Stimulated activated naive CD8-positive, alpha-beta T cell treated with anti-CD3 and anti-CD28 coated beads, Interleukin-15, Interleukin-2, amounts not matched to agents 100 ng/mL and 50 ng/mL, for 24 hours (primary cell): ENCODE results near the gene FADS3.

ENCODE experiments used
- H3K27ac Mint-ChIP-seq: one replicate; pipeline ENCODE4 v1.8.0; 2021; ENCODE audit warnings: mild to moderate bottlenecking, mixed read lengths
- H3K27me3 Mint-ChIP-seq: one replicate; pipeline ENCODE4 v1.8.0; 2021; ENCODE audit warnings: mixed read lengths
- H3K36me3 Mint-ChIP-seq: one replicate; pipeline ENCODE4 v1.8.0; 2021; ENCODE audit warnings: low read depth, mixed read lengths
- H3K4me1 Mint-ChIP-seq: one replicate; pipeline ENCODE4 v1.8.0; 2021; ENCODE audit warnings: low read depth, mixed read lengths
- H3K4me3 Mint-ChIP-seq: one replicate; pipeline ENCODE4 v1.8.0; 2021; ENCODE audit warnings: mild to moderate bottlenecking, mixed read lengths
- H3K9me3 Mint-ChIP-seq: one replicate; pipeline ENCODE4 v1.8.0; 2021; ENCODE audit warnings: mixed read lengths

Gene FADS3

GRCh38 chr11:61896665-61897386, 5.5 kb upstream of the FADS3 start:
- H3K9me3 Mint-ChIP-seq, result no peaks in the 10 kb centered on the region
- H3K27me3 Mint-ChIP-seq, result no peaks in the 10 kb centered on the region
- no peak overlapping the region for H3K27ac Mint-ChIP-seq
- H3K4me3 Mint-ChIP-seq, result no peak overlapping the region
- peaks cover 5% of the 10 kb centered on the region for H3K4me1 Mint-ChIP-seq
- H3K36me3 Mint-ChIP-seq, result no peaks in the 10 kb centered on the region

GRCh38 chr11:61895718-61896059, 4.3 kb upstream of the FADS3 start:
- Mint-ChIP-seq H3K9me3 (no peaks in the 10 kb centered on the region), H3K4me1 (peaks cover 5% of the 10 kb centered on the region), H3K27me3 (no peaks in the 10 kb centered on the region), H3K4me3 (no peak overlapping the region), H3K27ac (no peak overlapping the region), H3K36me3 (no peaks in the 10 kb centered on the region)

GRCh38 chr11:61895046-61895717, 3.8 kb upstream of the FADS3 start:
- H3K9me3 Mint-ChIP-seq, result no peaks in the 10 kb centered on the region
- H3K36me3 Mint-ChIP-seq, result no peaks in the 10 kb centered on the region
- H3K27me3 Mint-ChIP-seq, result no peaks in the 10 kb centered on the region
- peaks cover 5% of the 10 kb centered on the region for H3K4me1 Mint-ChIP-seq
- H3K4me3 Mint-ChIP-seq, result no peak overlapping the region
- H3K27ac Mint-ChIP-seq, result no peak overlapping the region

- H3K4me3 Mint-ChIP-seq, result no peak overlapping the region
- H3K36me3 Mint-ChIP-seq, result no peaks in the 10 kb centered on the region
- no peaks in the 10 kb centered on the region for H3K27me3 Mint-ChIP-seq
- peaks cover 2% of the 10 kb centered on the region for H3K4me1 Mint-ChIP-seq
- H3K9me3 Mint-ChIP-seq, result no peaks in the 10 kb centered on the region
- H3K27ac Mint-ChIP-seq, result no peak overlapping the region
Observed at GRCh38 chr11:61893981-61894380, 2.6 kb upstream of the FADS3 start.

GRCh38 chr11:61892085-61892370, 683 bp upstream of the FADS3 start:
- no peak overlapping the region for H3K27ac Mint-ChIP-seq
- no peaks in the 10 kb centered on the region for H3K27me3 Mint-ChIP-seq
- H3K4me1 Mint-ChIP-seq, result peaks cover 2% of the 10 kb centered on the region
- H3K9me3 Mint-ChIP-seq, result no peaks in the 10 kb centered on the region
- no peaks in the 10 kb centered on the region for H3K36me3 Mint-ChIP-seq
- peak overlapping the region; percentile 66 for H3K4me3 Mint-ChIP-seq

- no peaks in the 10 kb centered on the region for H3K27me3 Mint-ChIP-seq
Observed at GRCh38 chr11:61890529-61891330, 615 bp downstream of the FADS3 start.

GRCh38 chr11:61889831-61890230, 1.5 kb downstream of the FADS3 start:
- Mint-ChIP-seq H3K4me3 (no peak overlapping the region), H3K4me1 (peaks cover 2% of the 10 kb centered on the region), H3K27ac (no peak overlapping the region), H3K9me3 (no peaks in the 10 kb centered on the region), H3K27me3 (no peaks in the 10 kb centered on the region), H3K36me3 (no peaks in the 10 kb centered on the region)

More at GRCh38 chr11:61890529-61891330, 615 bp downstream of the FADS3 start:
- Mint-ChIP-seq H3K9me3 (no peaks in the 10 kb centered on the region), H3K4me3 (peak overlapping the region; percentile 77), H3K27ac (no peak overlapping the region), H3K4me1 (peaks cover 2% of the 10 kb centered on the region), H3K36me3 (no peaks in the 10 kb centered on the region)

- peaks cover 2% of the 10 kb centered on the region for H3K4me1 Mint-ChIP-seq
- no peaks in the 10 kb centered on the region for H3K36me3 Mint-ChIP-seq
- H3K27ac Mint-ChIP-seq, result no peak overlapping the region
- no peaks in the 10 kb centered on the region for H3K27me3 Mint-ChIP-seq
- no peak overlapping the region for H3K4me3 Mint-ChIP-seq
- H3K9me3 Mint-ChIP-seq, result no peaks in the 10 kb centered on the region
Observed at GRCh38 chr11:61888590-61888989, 2.8 kb downstream of the FADS3 start.

- Mint-ChIP-seq H3K9me3 (no peaks in the 10 kb centered on the region), H3K4me3 (no peak overlapping the region), H3K27me3 (no peaks in the 10 kb centered on the region), H3K36me3 (no peaks in the 10 kb centered on the region), H3K27ac (no peak overlapping the region), H3K4me1 (peaks cover 2% of the 10 kb centered on the region)
Observed at GRCh38 chr11:61887839-61888494, 3.4 kb downstream of the FADS3 start.

- Mint-ChIP-seq H3K4me3 (no peak overlapping the region), H3K4me1 (peaks cover 2% of the 10 kb centered on the region), H3K27me3 (no peaks in the 10 kb centered on the region)
Observed at GRCh38 chr11:61886643-61887042, 4.7 kb downstream of the FADS3 start.

GRCh38 chr11:61885784-61886580, 5.4 kb downstream of the FADS3 start:
- Mint-ChIP-seq H3K36me3 (no peaks in the 10 kb centered on the region), H3K9me3 (no peaks in the 10 kb centered on the region), H3K4me1 (peaks cover 2% of the 10 kb centered on the region), H3K27ac (no peak overlapping the region), H3K27me3 (no peaks in the 10 kb centered on the region), H3K4me3 (no peak overlapping the region)

More at GRCh38 chr11:61886643-61887042, 4.7 kb downstream of the FADS3 start:
- Mint-ChIP-seq H3K27ac (no peak overlapping the region), H3K9me3 (no peaks in the 10 kb centered on the region), H3K36me3 (no peaks in the 10 kb centered on the region)

GRCh38 chr11:61885166-61885778, 6.1 kb downstream of the FADS3 start:
- H3K27ac Mint-ChIP-seq, result no peak overlapping the region
- no peaks in the 10 kb centered on the region for H3K27me3 Mint-ChIP-seq
- peaks cover 5% of the 10 kb centered on the region for H3K4me1 Mint-ChIP-seq
- H3K36me3 Mint-ChIP-seq, result no peaks in the 10 kb centered on the region
- H3K9me3 Mint-ChIP-seq, result no peaks in the 10 kb centered on the region
- no peak overlapping the region for H3K4me3 Mint-ChIP-seq

- no peaks in the 10 kb centered on the region for H3K9me3 Mint-ChIP-seq
Observed at GRCh38 chr11:61883947-61884346, 7.4 kb downstream of the FADS3 start.

GRCh38 chr11:61883327-61883726, 8.0 kb downstream of the FADS3 start:
- H3K4me3 Mint-ChIP-seq, result no peak overlapping the region
- no peaks in the 10 kb centered on the region for H3K27me3 Mint-ChIP-seq
- no peaks in the 10 kb centered on the region for H3K9me3 Mint-ChIP-seq
- peaks cover 3% of the 10 kb centered on the region for H3K4me1 Mint-ChIP-seq
- H3K27ac Mint-ChIP-seq, result no peak overlapping the region
- no peaks in the 10 kb centered on the region for H3K36me3 Mint-ChIP-seq

More at GRCh38 chr11:61883947-61884346, 7.4 kb downstream of the FADS3 start:
- Mint-ChIP-seq H3K36me3 (no peaks in the 10 kb centered on the region), H3K4me3 (no peak overlapping the region), H3K4me1 (peaks cover 3% of the 10 kb centered on the region), H3K27ac (no peak overlapping the region), H3K27me3 (no peaks in the 10 kb centered on the region)
